ENCODE results near the gene TH. TPM values are rescaled to one million over a fixed set of nuclear protein-coding genes. Genes with fewer than 3 reads are reported as not detected.

Gene TH
- total RNA-seq, 1 experiment from 2014 or later = not detected

GRCh38 chr11:2212411-2213251 lies 41.0 kb upstream of the TH start:
- Histone ChIP-seq H3K27me3 (replicated peaks; ENCODE audit: control insufficient read depth, insufficient read depth, low read length) (no peaks in the 10 kb centered on the region), H3K4me1 (peaks cover 86% of the 10 kb centered on the region), H3K9me3 (no peaks in the 10 kb centered on the region), H3K4me3 (ENCODE audit: low read depth, low read length) (no peak overlapping the region), H3K36me3 (ENCODE audit: control insufficient read depth, insufficient read depth, low read length) (no peaks in the 10 kb centered on the region)
- no peak overlapping the region for H3K4me3 Mint-ChIP-seq (ENCODE audit: unreplicated experiment)
- H3K27ac Mint-ChIP-seq (ENCODE audit: unreplicated experiment) = peak overlapping the region; percentile 75
- CTCF ChIA-PET = interaction anchor here (1.7 to 3.7 kb wide), 3 partner anchors 14 to 91 kb away, joined by 5 to 27 read pairs (median 7); no protein-coding TSS in a partner anchor
- peak in 1 of 2 experiments; percentile 34 for DNase-seq
- no peaks in the 10 kb centered on the region for H3K9me3 Mint-ChIP-seq (ENCODE audit: unreplicated experiment)
- peaks cover 49% of the 10 kb centered on the region for H3K4me1 Mint-ChIP-seq (ENCODE audit: low read depth, unreplicated experiment)
- intact Hi-C loops (cut with micrococcal nuclease; ENCODE audit: unreplicated experiment) = no loop called here
- TF ChIP-seq CTCF (IDR thresholded peaks at IDR 0.05; ENCODE audit: insufficient read depth in 1 of 2, low read depth in 1 of 2, low read length in 1 of 2, severe bottlenecking in 1 of 2, unreplicated experiment in 1 of 2) = no peak
- no peaks in the 10 kb centered on the region for H3K27me3 Mint-ChIP-seq (ENCODE audit: insufficient read depth, unreplicated experiment)
- BruUV-seq (replicated peaks) = no TSS peak
- POLR2A ChIA-PET = interaction anchor here (0.8 to 1.1 kb wide), 2 partner anchors 8 to 10 kb away, joined by 3 to 6 read pairs; no protein-coding TSS in a partner anchor
- H3K36me3 Mint-ChIP-seq (ENCODE audit: insufficient read depth, unreplicated experiment) = peaks cover 28% of the 10 kb centered on the region

- peak; percentile 96 to 98 for DNase-seq
- peaks cover 59% of the 10 kb centered on the region for H3K4me1 Mint-ChIP-seq (ENCODE audit: low read depth, unreplicated experiment)
- no peaks in the 10 kb centered on the region for H3K9me3 Mint-ChIP-seq (ENCODE audit: unreplicated experiment)
- peak overlapping the region; percentile 40 for H3K4me3 Mint-ChIP-seq (ENCODE audit: unreplicated experiment)
- ChIA-PET POLR2A (interaction anchor here (0.6 to 1.7 kb wide), 9 partner anchors 9 to 1683 kb away, joined by 3 to 26 read pairs (median 4); partner anchors contain the start of genes DUSP8, IGF2 and TSSC4), CTCF (interaction anchor here (0.6 to 4.4 kb wide), 13 partner anchors 9 to 1686 kb away, joined by 3 to 37 read pairs (median 5); no protein-coding TSS in a partner anchor)
- no peaks in the 10 kb centered on the region for H3K9me3 ChIP-seq
- no TSS peak for BruUV-seq (replicated peaks)
- no peaks in the 10 kb centered on the region for H3K27me3 ChIP-seq (replicated peaks; ENCODE audit: control insufficient read depth, insufficient read depth, low read length)
- intact Hi-C loops (cut with micrococcal nuclease; ENCODE audit: unreplicated experiment) = loop anchor here (1.0 kb wide), 1 partner anchor 8 kb away; no protein-coding TSS in a partner anchor
- H3K27me3 Mint-ChIP-seq (ENCODE audit: insufficient read depth, unreplicated experiment) = no peaks in the 10 kb centered on the region
- H3K27ac Mint-ChIP-seq (ENCODE audit: unreplicated experiment) = peak overlapping the region; percentile 75
- no peaks in the 10 kb centered on the region for H3K36me3 ChIP-seq (ENCODE audit: control insufficient read depth, insufficient read depth, low read length)
- peaks cover 35% of the 10 kb centered on the region for H3K36me3 Mint-ChIP-seq (ENCODE audit: insufficient read depth, unreplicated experiment)
- H3K4me1 ChIP-seq = peaks cover 89% of the 10 kb centered on the region
- TF ChIP-seq CTCF (IDR thresholded peaks at IDR 0.05; ENCODE audit: insufficient read depth in 1 of 2, low read depth in 1 of 2, low read length in 1 of 2, severe bottlenecking in 1 of 2, unreplicated experiment in 1 of 2) = peak in 1 of 2 experiments; percentile 1
- H3K4me3 ChIP-seq (ENCODE audit: low read depth, low read length) = no peak overlapping the region
These were observed 39.7 kb upstream of the TH start for GRCh38 chr11:2211113-2211971.
